Uterus (tissue), 2 donors: ENCODE data around the gene SPAG8.

ENCODE experiments used
- CTCF ChIP-seq, 4 experiments: fragments of 200-600 bp in 2 of 4; fragments of 450-650 bp in 2 of 4; sonication (generic) in 2 of 4; IDR thresholded peaks; one replicate each; pipeline ENCODE4 v1.5.1; 2016 to 2019; ENCODE audit warnings: antibody characterized with exemption in 4 of 4, mild to moderate bottlenecking in 2 of 4, moderate library complexity in 1 of 4
- POLR2A ChIP-seq, 2 donors: fragments of 450-650 bp; IDR thresholded peaks; one replicate each; pipeline ENCODE4 v1.6.1; 2016; ENCODE audit warnings: antibody characterized with exemption in 2 of 2, mild to moderate bottlenecking in 1 of 2, moderate library complexity in 1 of 2

- TF ChIP-seq CTCF (IDR thresholded peaks at IDR 0.05) (peak in 1 of 4 experiments; percentile 15), POLR2A (IDR thresholded peaks at IDR 0.05) (no peak)
These were observed 23.2 kb upstream of the SPAG8 start for GRCh38 chr9:35835216-35835632.
